Astrocyte of the spinal cord (primary cell): ENCODE measurements around the gene MRPS10.

Experiments
- DNase-seq: peaks from one replicate; pipeline ENCODE4 v3.0.0; 2011; ENCODE audit warnings: low read depth, low spot score
- H3K4me3 ChIP-seq: 2 replicates; pipeline ENCODE4 v1.5.1; 2011; ENCODE audit warnings: low read depth, mild to moderate bottlenecking, low read length, moderate library complexity
- CTCF ChIP-seq: IDR thresholded peaks from 2 replicates; pipeline ENCODE4 v1.5.1; 2012; ENCODE audit warnings: low read depth, mild to moderate bottlenecking, low read length, inconsistent platforms
- in situ Hi-C: cut with HindIII; loops from 2 replicates; pipeline ENCODE4 v1.10.0; 2017; ENCODE audit warnings: low sequenced_read_pairs

The MRPS10 gene

GRCh38 chr6:42241915-42242314 lies 24.3 kb upstream of the MRPS10 start:
- TF ChIP-seq CTCF, result no peak
- no peak for DNase-seq
- no peak overlapping the region for H3K4me3 ChIP-seq
- in situ Hi-C loops, result no loop called here

GRCh38 chr6:42239736-42240375 lies 22.2 kb upstream of the MRPS10 start:
- in situ Hi-C loops, result no loop called here
- H3K4me3 ChIP-seq, result no peak overlapping the region
- peak; percentile 65 for DNase-seq
- no peak for TF ChIP-seq CTCF

- TF ChIP-seq CTCF, result no peak
- in situ Hi-C loops, result no loop called here
- H3K4me3 ChIP-seq, result no peak overlapping the region
- no peak for DNase-seq
These were observed 21.7 kb upstream of the MRPS10 start for GRCh38 chr6:42239333-42239732.

- in situ Hi-C loops, result no loop called here
- DNase-seq, result no peak
- no peak for TF ChIP-seq CTCF
- no peak overlapping the region for H3K4me3 ChIP-seq
These were observed 20.2 kb upstream of the MRPS10 start for GRCh38 chr6:42237857-42238256.

GRCh38 chr6:42236682-42237473 lies 19.2 kb upstream of the MRPS10 start:
- in situ Hi-C loops, result no loop called here
- no peak for DNase-seq
- TF ChIP-seq CTCF, result no peak
- H3K4me3 ChIP-seq, result no peak overlapping the region

- DNase-seq, result no peak
- no peak overlapping the region for H3K4me3 ChIP-seq
- no peak for TF ChIP-seq CTCF
- in situ Hi-C loops, result no loop called here
These were observed 18.4 kb upstream of the MRPS10 start for GRCh38 chr6:42236030-42236429.
